CD4-positive, CD25-positive, alpha-beta regulatory T cell (primary cell): ENCODE measurements around the gene IPO13. TPM values are rescaled to one million over a fixed set of nuclear protein-coding genes. Genes with fewer than 3 reads are reported as not detected.
A peak's percentile ranks its signal among the peaks of the same experiment; 100 is the strongest.

Source experiments
- ATAC-seq, 2 donors: fragments of 150-1000 bp; cut with Tn5 transposase; one replicate each; pipeline ENCODE4 v1.10.0; 2021; ENCODE audit warnings: low read depth in 2 of 2, moderate number of reproducible peaks in 2 of 2, moderate library complexity in 1 of 2
- DNase-seq, 3 donors: peaks; one replicate each; pipeline versions ENCODE4 v3.0.0 to v3.0.0-alpha.2; 2012 to 2022; ENCODE audit warnings: mixed read lengths in 1 of 3
- H3K27ac ChIP-seq: one replicate; pipeline ENCODE4 v1.7.0; 2013; ENCODE audit warnings: mild to moderate bottlenecking, low read length; ENCODE audit not compliant: insufficient read depth, poor library complexity, severe bottlenecking
- H3K27me3 ChIP-seq: one replicate; pipeline ENCODE4 v1.7.0; 2013; ENCODE audit warnings: low read length; ENCODE audit not compliant: control insufficient read depth, insufficient read depth
- H3K36me3 ChIP-seq: one replicate; pipeline ENCODE4 v1.7.0; 2013; ENCODE audit warnings: mild to moderate bottlenecking, low read length, moderate library complexity; ENCODE audit not compliant: control insufficient read depth, insufficient read depth
- H3K4me1 ChIP-seq: 2 replicates; pipeline ENCODE4 v1.7.0; 2013; ENCODE audit warnings: mild to moderate bottlenecking, low read length; ENCODE audit not compliant: insufficient read depth, control insufficient read depth, poor library complexity, severe bottlenecking
- H3K4me3 ChIP-seq: one replicate; pipeline ENCODE4 v1.7.0; 2013; ENCODE audit warnings: low read depth, mild to moderate bottlenecking, low read length, moderate library complexity
- H3K9me3 ChIP-seq, 2 experiments: 1 replicate in 1 of 2; 2 replicates in 1 of 2; pipeline ENCODE4 v1.7.0; 2013; ENCODE audit warnings: low read length in 2 of 2, mild to moderate bottlenecking in 1 of 2, moderate library complexity in 1 of 2; ENCODE audit not compliant: control insufficient read depth in 2 of 2
- H3K27ac Mint-ChIP-seq, 3 donors: one replicate each; pipeline ENCODE4 v1.8.0; 2020 to 2022; ENCODE audit warnings: mild to moderate bottlenecking in 3 of 3, mixed read lengths in 3 of 3, moderate library complexity in 2 of 3
- H3K27me3 Mint-ChIP-seq: one replicate; pipeline ENCODE4 v1.8.0; 2022; ENCODE audit warnings: mild to moderate bottlenecking, mixed read lengths
- H3K36me3 Mint-ChIP-seq: one replicate; pipeline ENCODE4 v1.8.0; 2020; ENCODE audit warnings: mixed read lengths
- H3K4me1 Mint-ChIP-seq, 4 donors: one replicate each; pipeline ENCODE4 v1.8.0; 2020 to 2022; ENCODE audit warnings: mixed read lengths in 4 of 4, mild to moderate bottlenecking in 1 of 4
- H3K4me3 Mint-ChIP-seq, 4 donors: one replicate each; pipeline ENCODE4 v1.8.0; 2020 to 2022; ENCODE audit warnings: mild to moderate bottlenecking in 4 of 4, mixed read lengths in 4 of 4, moderate library complexity in 3 of 4
- H3K9me3 Mint-ChIP-seq, 7 donors: one replicate each; pipeline ENCODE4 v1.8.0; 2020 to 2022; ENCODE audit warnings: mixed read lengths in 7 of 7, mild to moderate bottlenecking in 3 of 7, moderate library complexity in 2 of 7
- polyA plus RNA-seq, 4 donors: library from polyadenylated mRNA; unstranded; fragments of 300-500 nt; fragmentation: Illumina TruSeq; gene quantifications; one replicate each; pipeline ENCODE4 v1.2.3, GENCODE V29; 2021
- total RNA-seq: library from RNA; stranded (reverse); gene quantifications from one replicate; pipeline ENCODE4 v1.2.3, GENCODE V29; 2022

Gene IPO13
- total and polyA plus RNA-seq, 5 donors from 2014 or later: 9.4 to 12.6 (median 10.7) TPM

DNA sequence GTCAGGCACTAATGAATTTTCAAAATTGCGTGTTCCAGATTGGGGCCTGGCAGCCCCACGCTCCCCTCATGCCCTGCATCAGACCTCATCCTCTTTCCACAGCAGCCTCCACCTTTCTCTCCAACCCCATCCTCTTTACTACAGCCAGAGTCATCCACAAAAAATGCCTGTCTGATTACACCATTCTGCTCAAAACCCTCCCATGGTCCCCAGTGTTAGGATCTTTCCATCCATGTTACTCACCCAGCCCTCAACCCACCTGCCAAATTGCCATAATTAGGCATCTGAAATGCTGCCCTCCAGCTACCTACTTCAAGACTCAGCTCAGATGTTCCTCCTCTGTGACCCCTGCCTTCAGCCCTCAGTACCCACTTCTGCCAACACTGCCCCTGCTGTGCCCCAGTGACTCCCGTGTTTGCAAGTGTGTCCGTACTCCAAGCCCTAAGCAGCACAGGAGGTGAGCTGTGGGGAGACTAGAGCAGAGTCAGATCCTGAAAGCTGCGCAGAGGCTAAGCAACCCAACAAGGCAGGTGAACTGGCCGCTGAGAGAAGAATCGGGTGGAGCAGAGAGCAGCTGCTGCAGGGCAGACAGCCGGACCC is 13.9 kb upstream of the IPO13 start:
- Mint-ChIP-seq H3K27me3 (peaks cover 34% of the 10 kb centered on the region), H3K27ac (peak overlapping the region; percentile 27 to 54 (median 42)), H3K4me1 (peaks cover 0 to 28% (median 11%) of the 10 kb centered on the region in 4 donors), H3K36me3 (no peaks in the 10 kb centered on the region), H3K4me3 (peak overlapping the region in 1 of 4 donors; percentile 13), H3K9me3 (no peaks in the 10 kb centered on the region)
- ATAC-seq (no peak), DNase-seq (peak in 1 of 3 donors; percentile 14)
- Histone ChIP-seq H3K4me1 (peaks cover 22% of the 10 kb centered on the region), H3K36me3 (no peaks in the 10 kb centered on the region), H3K27ac (no peak overlapping the region), H3K27me3 (peaks cover 10% of the 10 kb centered on the region), H3K4me3 (no peak overlapping the region), H3K9me3 (no peaks in the 10 kb centered on the region)

DNA sequence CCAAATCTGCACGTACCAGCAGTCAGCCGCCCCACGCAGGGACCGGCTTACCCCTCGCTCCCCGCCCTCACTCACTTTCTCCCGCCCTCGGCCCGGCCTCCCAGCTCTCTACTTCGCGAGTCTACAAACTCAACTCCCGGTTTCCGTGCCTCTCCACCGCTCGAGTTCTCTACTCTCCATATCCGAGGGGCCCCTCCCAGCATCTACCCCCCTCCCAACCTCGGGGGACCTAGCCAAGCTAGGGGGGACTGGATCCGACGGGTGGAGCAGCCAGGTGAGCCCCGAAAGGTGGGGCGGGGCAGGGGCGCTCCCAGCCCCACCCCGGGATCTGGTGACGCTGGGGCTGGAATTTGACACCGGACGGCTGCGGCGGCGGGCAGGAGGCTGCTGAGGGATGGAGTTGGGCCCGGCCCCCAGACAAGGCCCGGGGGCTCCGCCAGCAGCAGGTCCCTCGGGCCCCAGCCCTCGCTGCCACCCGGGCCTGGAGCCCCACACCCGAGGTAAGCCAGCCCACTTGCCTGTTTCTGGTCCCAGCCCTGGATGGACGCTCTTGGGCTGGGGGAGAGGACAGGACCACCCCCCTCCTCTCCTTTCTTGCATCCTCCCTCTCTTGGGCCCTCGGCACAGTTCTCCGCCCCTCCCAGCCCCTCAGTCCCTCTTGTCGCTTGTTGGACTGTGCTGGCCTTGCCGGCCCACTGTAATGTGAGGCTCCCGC is 13.2 kb upstream of the IPO13 start, which contains the start of gene ARTN:
ARTN (plus strand) TSS at position 416 of the 715 bp plus-strand sequence. CDS start 1,856 bp downstream, outside the sequence.
- Mint-ChIP-seq H3K4me3 (peak within 1 kb of the TSS; percentile 13 to 66 (median 57)), H3K27me3 (peaks cover 34% of the 10 kb centered on the region), H3K36me3 (peaks cover 4% of the 10 kb centered on the region), H3K27ac (peak within 1 kb of the TSS; percentile 27 to 54 (median 42)), H3K4me1 (peaks cover 0 to 28% (median 12%) of the 10 kb centered on the region in 4 donors), H3K9me3 (no peaks in the 10 kb centered on the region)
- peaks cover 22% of the 10 kb centered on the region for H3K4me1 ChIP-seq
- ATAC-seq (no peak), DNase-seq (no peak)
- no peaks in the 10 kb centered on the region for H3K9me3 ChIP-seq
- peaks cover 10% of the 10 kb centered on the region for H3K27me3 ChIP-seq
- no peak within 1 kb of the TSS for H3K27ac ChIP-seq
- no peaks in the 10 kb centered on the region for H3K36me3 ChIP-seq
- no peak within 1 kb of the TSS for H3K4me3 ChIP-seq

DNA sequence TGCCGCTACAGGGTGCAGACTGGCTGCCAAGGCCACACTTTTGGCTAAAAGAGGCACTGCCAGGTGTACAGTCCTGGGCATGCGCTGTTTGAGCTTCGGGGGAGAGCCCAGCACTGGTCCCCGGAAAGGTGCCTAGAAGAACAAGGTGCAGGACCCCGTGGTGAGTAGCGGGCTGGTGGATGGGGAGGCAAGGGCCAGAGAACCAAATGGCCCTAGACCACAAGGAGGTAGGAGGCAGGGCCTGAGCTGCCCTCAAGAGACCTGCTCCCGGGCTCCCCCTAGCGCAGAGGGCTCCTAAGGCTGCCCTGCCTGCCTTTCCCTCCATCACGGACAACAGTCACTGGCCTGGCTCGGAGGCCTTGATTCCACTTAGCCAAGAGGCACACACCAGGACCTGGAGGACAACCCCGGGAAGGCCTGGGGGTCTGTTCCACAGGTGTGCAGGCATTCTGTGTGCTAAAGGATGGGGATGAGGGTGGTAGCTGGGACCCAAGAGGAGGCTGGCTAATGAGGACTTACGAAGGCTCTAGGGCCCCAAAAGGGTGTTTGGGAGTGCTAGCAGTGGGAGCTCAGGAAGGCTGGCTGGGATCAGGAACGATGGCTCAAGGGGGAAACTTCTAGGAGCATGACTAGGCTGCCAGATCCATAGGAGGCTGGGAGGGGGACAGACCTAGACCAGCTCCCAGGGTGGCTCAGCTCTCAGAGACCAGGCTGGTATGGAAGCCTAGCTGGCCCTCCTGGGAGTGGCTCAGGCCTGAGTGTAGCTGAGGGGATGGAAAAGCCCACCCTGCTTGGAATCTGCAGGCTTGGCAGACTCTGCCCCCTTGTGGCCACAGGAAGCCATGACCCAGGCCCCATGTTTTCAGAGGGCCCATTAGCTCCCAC is 12.4 kb upstream of the IPO13 start:
- Mint-ChIP-seq H3K27ac (no peak overlapping the region), H3K4me1 (peaks cover 0 to 28% (median 12%) of the 10 kb centered on the region in 4 donors), H3K4me3 (peak overlapping the region in 3 of 4 donors; percentile 50 to 66 (median 64)), H3K27me3 (peaks cover 34% of the 10 kb centered on the region), H3K36me3 (peaks cover 4% of the 10 kb centered on the region), H3K9me3 (no peaks in the 10 kb centered on the region)
- H3K27me3 ChIP-seq: peaks cover 10% of the 10 kb centered on the region
- no peak overlapping the region for H3K4me3 ChIP-seq
- DNase-seq (peak; percentile 29 to 46 (median 32)), ATAC-seq (peak in 1 of 2 donors; percentile 35)
- H3K27ac ChIP-seq: no peak overlapping the region
- peaks cover 22% of the 10 kb centered on the region for H3K4me1 ChIP-seq
- no peaks in the 10 kb centered on the region for H3K9me3 ChIP-seq
- H3K36me3 ChIP-seq: no peaks in the 10 kb centered on the region

DNA sequence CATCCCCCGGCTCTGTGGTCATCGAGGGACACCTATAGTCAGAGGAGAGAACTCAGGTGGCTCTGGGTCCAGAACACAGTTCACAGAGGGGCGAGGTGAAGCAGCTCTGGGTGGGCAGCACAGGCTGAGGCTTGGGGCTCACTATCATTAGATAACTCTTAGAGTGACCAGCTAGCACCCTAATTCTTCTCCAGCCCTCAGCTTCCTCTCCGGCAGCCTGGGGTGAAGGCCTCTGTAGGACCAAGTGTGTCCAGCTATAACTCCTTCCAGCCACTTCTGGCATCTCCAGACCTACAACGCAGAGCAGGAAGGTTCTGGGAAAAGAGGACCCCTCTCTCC is 11.8 kb upstream of the IPO13 start:
- Mint-ChIP-seq H3K4me1 (peaks cover 0 to 30% (median 15%) of the 10 kb centered on the region in 4 donors), H3K36me3 (peaks cover 9% of the 10 kb centered on the region), H3K27me3 (peaks cover 34% of the 10 kb centered on the region), H3K27ac (peak overlapping the region in 1 of 3 donors; percentile 20), H3K4me3 (peak overlapping the region in 1 of 4 donors; percentile 64), H3K9me3 (no peaks in the 10 kb centered on the region)
- Histone ChIP-seq H3K36me3 (no peaks in the 10 kb centered on the region), H3K27me3 (peaks cover 10% of the 10 kb centered on the region), H3K4me3 (no peak overlapping the region), H3K27ac (no peak overlapping the region), H3K9me3 (no peaks in the 10 kb centered on the region), H3K4me1 (peaks cover 22% of the 10 kb centered on the region)
- DNase-seq (no peak), ATAC-seq (no peak)

DNA sequence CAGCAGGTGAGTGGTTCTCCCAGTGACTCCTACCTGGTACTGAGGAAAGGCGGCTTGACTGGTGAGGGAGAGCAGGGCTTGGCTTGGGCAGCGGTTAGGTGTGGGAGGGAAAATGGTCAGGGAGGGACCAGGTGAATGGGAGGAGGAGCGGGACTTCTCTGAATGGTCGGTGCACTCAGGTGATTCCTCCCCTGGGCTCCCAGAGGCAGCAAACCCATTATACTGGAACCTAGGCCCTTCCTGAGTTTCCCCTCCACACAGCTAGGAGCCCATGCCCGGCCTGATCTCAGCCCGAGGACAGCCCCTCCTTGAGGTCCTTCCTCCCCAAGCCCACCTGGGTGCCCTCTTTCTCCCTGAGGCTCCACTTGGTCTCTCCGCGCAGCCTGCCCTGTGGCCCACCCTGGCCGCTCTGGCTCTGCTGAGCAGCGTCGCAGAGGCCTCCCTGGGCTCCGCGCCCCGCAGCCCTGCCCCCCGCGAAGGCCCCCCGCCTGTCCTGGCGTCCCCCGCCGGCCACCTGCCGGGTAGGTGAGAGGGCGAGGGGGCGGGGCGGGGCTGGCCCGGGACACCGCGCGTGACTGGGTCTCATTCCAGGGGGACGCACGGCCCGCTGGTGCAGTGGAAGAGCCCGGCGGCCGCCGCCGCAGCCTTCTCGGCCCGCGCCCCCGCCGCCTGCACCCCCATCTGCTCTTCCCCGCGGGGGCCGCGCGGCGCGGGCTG is 10.9 kb upstream of the IPO13 start:
- Histone ChIP-seq H3K4me1 (peaks cover 22% of the 10 kb centered on the region), H3K4me3 (no peak overlapping the region), H3K36me3 (no peaks in the 10 kb centered on the region), H3K27ac (no peak overlapping the region), H3K9me3 (no peaks in the 10 kb centered on the region), H3K27me3 (peaks cover 10% of the 10 kb centered on the region)
- Mint-ChIP-seq H3K9me3 (no peaks in the 10 kb centered on the region), H3K4me3 (peak overlapping the region in 1 of 4 donors; percentile 62), H3K27me3 (peaks cover 34% of the 10 kb centered on the region), H3K4me1 (peaks cover 0 to 30% (median 15%) of the 10 kb centered on the region in 4 donors), H3K27ac (no peak overlapping the region), H3K36me3 (peaks cover 13% of the 10 kb centered on the region)
- DNase-seq (no peak), ATAC-seq (no peak)

DNA sequence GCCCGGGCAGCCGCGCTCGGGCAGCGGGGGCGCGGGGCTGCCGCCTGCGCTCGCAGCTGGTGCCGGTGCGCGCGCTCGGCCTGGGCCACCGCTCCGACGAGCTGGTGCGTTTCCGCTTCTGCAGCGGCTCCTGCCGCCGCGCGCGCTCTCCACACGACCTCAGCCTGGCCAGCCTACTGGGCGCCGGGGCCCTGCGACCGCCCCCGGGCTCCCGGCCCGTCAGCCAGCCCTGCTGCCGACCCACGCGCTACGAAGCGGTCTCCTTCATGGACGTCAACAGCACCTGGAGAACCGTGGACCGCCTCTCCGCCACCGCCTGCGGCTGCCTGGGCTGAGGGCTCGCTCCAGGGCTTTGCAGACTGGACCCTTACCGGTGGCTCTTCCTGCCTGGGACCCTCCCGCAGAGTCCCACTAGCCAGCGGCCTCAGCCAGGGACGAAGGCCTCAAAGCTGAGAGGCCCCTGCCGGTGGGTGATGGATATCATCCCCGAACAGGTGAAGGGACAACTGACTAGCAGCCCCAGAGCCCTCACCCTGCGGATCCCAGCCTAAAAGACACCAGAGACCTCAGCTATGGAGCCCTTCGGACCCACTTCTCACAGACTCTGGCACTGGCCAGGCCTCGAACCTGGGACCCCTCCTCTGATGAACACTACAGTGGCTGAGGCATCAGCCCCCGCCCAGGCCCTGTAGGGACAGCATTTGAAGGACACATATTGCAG is 10.2 kb upstream of the IPO13 start:
- peaks cover 0 to 30% (median 15%) of the 10 kb centered on the region in 4 donors for H3K4me1 Mint-ChIP-seq
- peaks cover 13% of the 10 kb centered on the region for H3K36me3 Mint-ChIP-seq
- H3K27me3 Mint-ChIP-seq: peaks cover 34% of the 10 kb centered on the region
- Histone ChIP-seq H3K36me3 (no peaks in the 10 kb centered on the region), H3K9me3 (no peaks in the 10 kb centered on the region), H3K4me3 (no peak overlapping the region), H3K27me3 (peaks cover 10% of the 10 kb centered on the region), H3K4me1 (peaks cover 22% of the 10 kb centered on the region), H3K27ac (no peak overlapping the region)
- no peak overlapping the region for H3K27ac Mint-ChIP-seq
- peak overlapping the region in 3 of 4 donors; percentile 35 to 53 (median 46) for H3K4me3 Mint-ChIP-seq
- peak; percentile 41 for ATAC-seq
- DNase-seq: peak in 1 of 3 donors; percentile 43
- no peaks in the 10 kb centered on the region for H3K9me3 Mint-ChIP-seq
